PC-9 (cell line): ENCODE data around the gene GAGE10. TPM values are rescaled to one million over a fixed set of nuclear protein-coding genes. Genes with fewer than 3 reads are reported as not detected.

Source experiments
- BruUV-seq: library from RNA; stranded (reverse); fragments of 400-500 nt; replicated peaks from 2 replicates; lab custom pipeline; 2021; lab: Mats Ljungman, UMichigan
- CTCF ChIA-PET: fragments of 300-600 bp; sonication (Branson Sonifier 250); formaldehyde crosslinking; loops from one replicate; lab custom pipeline; 2022; ENCODE audit warnings: antibody characterized with exemption; lab: Charles Lee
- POLR2A ChIA-PET: fragments of 300-600 bp; sonication (Branson Sonifier 250); formaldehyde crosslinking; loops from one replicate; lab custom pipeline; 2022; ENCODE audit warnings: antibody characterized with exemption; ENCODE audit not compliant: unreplicated experiment; lab: Charles Lee
- DNase-seq, 2 experiments: peaks; one replicate each; pipeline versions ENCODE4 v3.0.0 to v3.0.0-alpha.2; 2015 to 2022; ENCODE audit warnings: mixed read lengths in 1 of 2
- H2AFZ ChIP-seq: fragments of 200-600 bp; sonication (generic); 2 replicates; pipeline ENCODE4 v1.8.1; 2017; ENCODE audit warnings: antibody characterized with exemption
- H3F3A ChIP-seq: fragments of 200-600 bp; sonication (generic); 2 replicates; pipeline ENCODE4 v1.8.1; 2017; ENCODE audit warnings: antibody characterized with exemption, mild to moderate bottlenecking, low read depth; ENCODE audit not compliant: insufficient read depth
- H3K27ac ChIP-seq: fragments of 200-600 bp; sonication (generic); 2 replicates; pipeline ENCODE4 v1.6.1; 2016; ENCODE audit warnings: mixed run types
- H3K27me3 ChIP-seq: fragments of 200-600 bp; sonication (generic); 2 replicates; pipeline ENCODE4 v1.6.1; 2016; ENCODE audit warnings: low read depth, mixed run types; ENCODE audit not compliant: insufficient read depth
- H3K36me3 ChIP-seq: fragments of 200-600 bp; sonication (generic); 2 replicates; pipeline ENCODE4 v1.6.1; 2016; ENCODE audit warnings: low read depth, mixed run types
- H3K4me1 ChIP-seq: fragments of 200-600 bp; sonication (generic); replicated peaks from 2 replicates; pipeline ENCODE4 v1.6.1; 2016; ENCODE audit warnings: mixed run types; ENCODE audit not compliant: insufficient read depth
- H3K4me2 ChIP-seq: fragments of 200-600 bp; sonication (generic); 2 replicates; pipeline ENCODE4 v1.6.1; 2017; ENCODE audit warnings: mixed run types
- H3K4me3 ChIP-seq: fragments of 200-600 bp; sonication (generic); 2 replicates; pipeline ENCODE4 v1.6.1; 2016; ENCODE audit warnings: mixed run types
- H3K79me2 ChIP-seq: fragments of 200-600 bp; sonication (generic); 2 replicates; pipeline ENCODE4 v1.6.1; 2017; ENCODE audit warnings: low read depth, mixed run types
- H3K9me2 ChIP-seq: fragments of 200-600 bp; sonication (generic); 2 replicates; pipeline ENCODE4 v1.8.1; 2017; ENCODE audit warnings: mild to moderate bottlenecking; ENCODE audit not compliant: insufficient read depth
- H3K9me3 ChIP-seq: fragments of 200-600 bp; sonication (generic); 2 replicates; pipeline ENCODE4 v1.8.1; 2016; ENCODE audit warnings: low read depth; ENCODE audit not compliant: insufficient read depth
- H4K20me1 ChIP-seq: fragments of 200-600 bp; sonication (generic); 2 replicates; pipeline ENCODE4 v1.8.1; 2017; ENCODE audit not compliant: insufficient read depth
- CTCF ChIP-seq: fragments of 200-600 bp; sonication (generic); conservative IDR thresholded peaks from 2 replicates; pipeline ENCODE4 v1.6.1; 2017; ENCODE audit warnings: mixed run types, antibody characterized with exemption, mild to moderate bottlenecking, moderate library complexity
- EZH2 ChIP-seq: fragments of 200-600 bp; sonication (generic); IDR thresholded peaks from 2 replicates; pipeline ENCODE4 v1.8.0; 2017; ENCODE audit warnings: antibody characterized with exemption, low read depth
- intact Hi-C: fragments of 100-400 bp; cut with micrococcal nuclease; formaldehyde crosslinking; loops from one replicate; pipeline ENCODE4 v1.10.0; 2022; ENCODE audit not compliant: unreplicated experiment
- total RNA-seq: library from RNA; stranded (reverse); gene quantifications from 2 replicates; pipeline ENCODE4 v1.2.3, GENCODE V29; 2021

The GAGE10 gene
- total RNA-seq, 1 experiment from 2014 or later: not detected

- H3F3A ChIP-seq: no peaks in the 10 kb centered on the region
- no peaks in the 10 kb centered on the region for H3K9me2 ChIP-seq
- intact Hi-C loops: no loop called here
- H3K4me2 ChIP-seq: no peak overlapping the region
- ChIA-PET CTCF (no interaction called here), POLR2A (interaction anchor here (0.6 kb wide), 1 partner anchor 1021 kb away, joined by 6 read pairs; no protein-coding TSS in a partner anchor)
- no peaks in the 10 kb centered on the region for H4K20me1 ChIP-seq
- H3K36me3 ChIP-seq: no peaks in the 10 kb centered on the region
- H3K4me3 ChIP-seq: no peak overlapping the region
- BruUV-seq: no TSS peak
- no peak overlapping the region for H3K27ac ChIP-seq
- no peaks in the 10 kb centered on the region for H3K27me3 ChIP-seq
- H3K79me2 ChIP-seq: no peaks in the 10 kb centered on the region
- no peaks in the 10 kb centered on the region for H3K4me1 ChIP-seq
- TF ChIP-seq CTCF (no peak), EZH2 (no peak)
- no peak overlapping the region for H2AFZ ChIP-seq
- DNase-seq: no peak
- no peaks in the 10 kb centered on the region for H3K9me3 ChIP-seq
Observed at GRCh38 chrX:49260221-49260985, 43.0 kb upstream of the GAGE10 start.

- TF ChIP-seq EZH2 (no peak), CTCF (no peak)
- no peak overlapping the region for H3K27ac ChIP-seq
- no TSS peak for BruUV-seq
- no peaks in the 10 kb centered on the region for H3K36me3 ChIP-seq
- no peaks in the 10 kb centered on the region for H3K4me1 ChIP-seq
- H4K20me1 ChIP-seq: no peaks in the 10 kb centered on the region
- no peaks in the 10 kb centered on the region for H3K79me2 ChIP-seq
- DNase-seq: no peak
- intact Hi-C loops: no loop called here
- no peaks in the 10 kb centered on the region for H3F3A ChIP-seq
- no peak overlapping the region for H3K4me3 ChIP-seq
- no peaks in the 10 kb centered on the region for H3K27me3 ChIP-seq
- ChIA-PET POLR2A (no interaction called here), CTCF (no interaction called here)
- no peaks in the 10 kb centered on the region for H3K9me2 ChIP-seq
- H3K4me2 ChIP-seq: no peak overlapping the region
- H2AFZ ChIP-seq: no peak overlapping the region
- no peaks in the 10 kb centered on the region for H3K9me3 ChIP-seq
Observed at GRCh38 chrX:49262603-49263002, 40.8 kb upstream of the GAGE10 start.

GRCh38 chrX:49263631-49264030, 39.8 kb upstream of the GAGE10 start:
- Histone ChIP-seq H3K36me3 (no peaks in the 10 kb centered on the region), H3F3A (no peaks in the 10 kb centered on the region), H3K9me2 (no peaks in the 10 kb centered on the region), H3K9me3 (no peaks in the 10 kb centered on the region), H2AFZ (no peak overlapping the region), H3K4me3 (no peak overlapping the region), H3K27ac (no peak overlapping the region), H3K27me3 (no peaks in the 10 kb centered on the region), H4K20me1 (no peaks in the 10 kb centered on the region), H3K4me2 (no peak overlapping the region), H3K79me2 (no peaks in the 10 kb centered on the region), H3K4me1 (no peaks in the 10 kb centered on the region)
- CTCF ChIA-PET: interaction anchor here (0.6 kb wide), 1 partner anchor 71 kb away, joined by 6 read pairs; no protein-coding TSS in a partner anchor
- TF ChIP-seq CTCF (no peak), EZH2 (no peak)
- intact Hi-C loops: no loop called here
- POLR2A ChIA-PET: no interaction called here
- no TSS peak for BruUV-seq
- DNase-seq: no peak
